A549 treated with DMSO at 1 μM for 4 hours (cell line): Measurements from ENCODE around the gene BTNL2. TPM values are rescaled to one million over a fixed set of nuclear protein-coding genes. Genes with fewer than 3 reads are reported as not detected.

Source experiments
- total RNA-seq: library from RNA; stranded (reverse); fragments of 200-300 nt; extraction: Qiagen RNA extraction; gene quantifications from 5 replicates; pipeline ENCODE4 v1.2.3, GENCODE V29; 2022; ENCODE audit warnings: low read depth

The BTNL2 gene
- not detected in 5 replicates for total RNA-seq

GRCh38 chr6:32406857-32407256, at the start of gene BTNL2:
TSS of gene BTNL2 (minus strand) at chr6:32407181. CDS start at chr6:32407123, 58 bp downstream.

GRCh38 chr6:32439602-32440214, 32.7 kb upstream of the BTNL2 start, which contains the start of gene HLA-DRA:
TSS of gene HLA-DRA (plus strand) at chr6:32439887. CDS start at chr6:32439951, 64 bp downstream.

GRCh38 chr6:32371803-32372202, 35.2 kb downstream of the BTNL2 start, which contains the start of gene TSBP1:
TSS of gene TSBP1 (minus strand) at chr6:32371903. CDS start at chr6:32371706, 197 bp downstream.

Other genes with a start within 250 kb of the BTNL2 start
- gene EGFL8, start 242.6 kb downstream of the BTNL2 start, total RNA-seq = 0.73 to 2.2 TPM (median 1.5 TPM) in 5 replicates
- gene AGPAT1, start 231.1 kb downstream of the BTNL2 start, total RNA-seq = 33.2 to 42.8 TPM (median 39.6 TPM) in 5 replicates
- gene RNF5, start 228.8 kb downstream of the BTNL2 start, total RNA-seq = 36.2 to 45.9 TPM (median 44.5 TPM) in 5 replicates
- gene AGER, start 222.9 kb downstream of the BTNL2 start, total RNA-seq = 1.4 to 2.3 TPM (median 2.1 TPM) in 5 replicates
- gene PBX2, start 217.0 kb downstream of the BTNL2 start, total RNA-seq = 17.0 to 21.1 TPM (median 18.5 TPM) in 5 replicates
- 0.24 to 0.55 TPM (median 0.34 TPM) in 5 replicates for gene GPSM3, start 214.5 kb downstream of the BTNL2 start, total RNA-seq
- gene NOTCH4, start 183.1 kb downstream of the BTNL2 start, total RNA-seq = 0.47 to 0.78 TPM (median 0.69 TPM) in 5 replicates
- gene TSBP1, start 35.3 kb downstream of the BTNL2 start, total RNA-seq = not detected in 5 replicates
- not detected in 5 replicates for gene HLA-DRA, start 32.7 kb upstream of the BTNL2 start, total RNA-seq
- not detected in 5 replicates for gene HLA-DRB5, start 123.1 kb upstream of the BTNL2 start, total RNA-seq
- gene HLA-DRB1, start 182.7 kb upstream of the BTNL2 start, total RNA-seq = not detected in 5 replicates
- not detected in 5 replicates for gene HLA-DQA1, start 230.2 kb upstream of the BTNL2 start, total RNA-seq